ENCODE measurements around the gene ZNF346. TPM values are rescaled to one million over a fixed set of nuclear protein-coding genes. Genes with fewer than 3 reads are reported as not detected.
A peak's percentile ranks its signal among the peaks of the same experiment; 100 is the strongest.

The ZNF346 gene
- total and polyA plus RNA-seq, 2 of the 13 experiments (the other 11 are each of a cell fraction or from before 2014, with no cell fraction given): 8.6 to 19.4 TPM

DNA sequence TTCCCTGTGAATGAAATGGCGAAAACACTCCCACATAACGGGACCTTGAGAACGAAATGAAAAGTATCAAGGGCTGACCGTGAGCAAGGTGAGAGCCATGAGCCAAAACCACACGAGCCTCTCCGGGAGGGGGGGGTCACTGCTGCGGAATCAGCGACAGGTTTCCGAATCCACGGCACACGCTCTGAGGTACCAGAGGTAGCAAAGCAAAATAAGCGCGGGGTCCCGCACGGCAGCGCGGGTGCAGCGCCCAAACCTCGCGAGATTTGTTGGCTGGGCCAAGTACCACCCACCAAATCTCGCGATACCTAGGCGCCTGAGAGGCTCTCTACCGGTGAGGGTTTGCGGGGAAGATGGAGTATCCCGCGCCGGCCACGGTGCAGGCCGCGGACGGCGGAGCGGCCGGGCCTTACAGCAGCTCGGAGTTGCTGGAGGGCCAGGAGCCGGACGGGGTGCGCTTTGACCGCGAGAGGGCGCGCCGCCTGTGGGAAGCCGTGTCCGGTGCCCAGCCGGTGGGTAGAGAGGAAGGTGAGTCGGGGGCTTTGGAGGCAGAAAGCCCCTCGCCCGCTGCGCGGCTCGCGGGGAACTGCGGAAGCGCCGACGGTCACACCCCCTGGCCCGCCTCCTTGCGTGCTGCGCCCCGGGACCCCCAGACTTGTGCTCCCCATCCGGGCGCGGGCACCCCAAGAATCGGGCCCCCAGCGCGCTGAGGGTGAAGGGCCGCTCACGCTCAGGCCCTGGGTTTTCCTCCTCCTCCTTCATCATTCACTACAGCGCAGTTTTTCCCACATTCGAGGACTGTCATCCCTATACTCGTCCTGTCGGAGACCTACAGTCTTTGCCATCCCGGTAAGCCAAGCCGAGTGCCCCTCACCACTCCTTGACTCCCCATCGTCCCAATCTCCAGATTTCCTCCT lies at the start of gene ZNF346 (continued):
- TF ChIP-seq, protein P1, sequence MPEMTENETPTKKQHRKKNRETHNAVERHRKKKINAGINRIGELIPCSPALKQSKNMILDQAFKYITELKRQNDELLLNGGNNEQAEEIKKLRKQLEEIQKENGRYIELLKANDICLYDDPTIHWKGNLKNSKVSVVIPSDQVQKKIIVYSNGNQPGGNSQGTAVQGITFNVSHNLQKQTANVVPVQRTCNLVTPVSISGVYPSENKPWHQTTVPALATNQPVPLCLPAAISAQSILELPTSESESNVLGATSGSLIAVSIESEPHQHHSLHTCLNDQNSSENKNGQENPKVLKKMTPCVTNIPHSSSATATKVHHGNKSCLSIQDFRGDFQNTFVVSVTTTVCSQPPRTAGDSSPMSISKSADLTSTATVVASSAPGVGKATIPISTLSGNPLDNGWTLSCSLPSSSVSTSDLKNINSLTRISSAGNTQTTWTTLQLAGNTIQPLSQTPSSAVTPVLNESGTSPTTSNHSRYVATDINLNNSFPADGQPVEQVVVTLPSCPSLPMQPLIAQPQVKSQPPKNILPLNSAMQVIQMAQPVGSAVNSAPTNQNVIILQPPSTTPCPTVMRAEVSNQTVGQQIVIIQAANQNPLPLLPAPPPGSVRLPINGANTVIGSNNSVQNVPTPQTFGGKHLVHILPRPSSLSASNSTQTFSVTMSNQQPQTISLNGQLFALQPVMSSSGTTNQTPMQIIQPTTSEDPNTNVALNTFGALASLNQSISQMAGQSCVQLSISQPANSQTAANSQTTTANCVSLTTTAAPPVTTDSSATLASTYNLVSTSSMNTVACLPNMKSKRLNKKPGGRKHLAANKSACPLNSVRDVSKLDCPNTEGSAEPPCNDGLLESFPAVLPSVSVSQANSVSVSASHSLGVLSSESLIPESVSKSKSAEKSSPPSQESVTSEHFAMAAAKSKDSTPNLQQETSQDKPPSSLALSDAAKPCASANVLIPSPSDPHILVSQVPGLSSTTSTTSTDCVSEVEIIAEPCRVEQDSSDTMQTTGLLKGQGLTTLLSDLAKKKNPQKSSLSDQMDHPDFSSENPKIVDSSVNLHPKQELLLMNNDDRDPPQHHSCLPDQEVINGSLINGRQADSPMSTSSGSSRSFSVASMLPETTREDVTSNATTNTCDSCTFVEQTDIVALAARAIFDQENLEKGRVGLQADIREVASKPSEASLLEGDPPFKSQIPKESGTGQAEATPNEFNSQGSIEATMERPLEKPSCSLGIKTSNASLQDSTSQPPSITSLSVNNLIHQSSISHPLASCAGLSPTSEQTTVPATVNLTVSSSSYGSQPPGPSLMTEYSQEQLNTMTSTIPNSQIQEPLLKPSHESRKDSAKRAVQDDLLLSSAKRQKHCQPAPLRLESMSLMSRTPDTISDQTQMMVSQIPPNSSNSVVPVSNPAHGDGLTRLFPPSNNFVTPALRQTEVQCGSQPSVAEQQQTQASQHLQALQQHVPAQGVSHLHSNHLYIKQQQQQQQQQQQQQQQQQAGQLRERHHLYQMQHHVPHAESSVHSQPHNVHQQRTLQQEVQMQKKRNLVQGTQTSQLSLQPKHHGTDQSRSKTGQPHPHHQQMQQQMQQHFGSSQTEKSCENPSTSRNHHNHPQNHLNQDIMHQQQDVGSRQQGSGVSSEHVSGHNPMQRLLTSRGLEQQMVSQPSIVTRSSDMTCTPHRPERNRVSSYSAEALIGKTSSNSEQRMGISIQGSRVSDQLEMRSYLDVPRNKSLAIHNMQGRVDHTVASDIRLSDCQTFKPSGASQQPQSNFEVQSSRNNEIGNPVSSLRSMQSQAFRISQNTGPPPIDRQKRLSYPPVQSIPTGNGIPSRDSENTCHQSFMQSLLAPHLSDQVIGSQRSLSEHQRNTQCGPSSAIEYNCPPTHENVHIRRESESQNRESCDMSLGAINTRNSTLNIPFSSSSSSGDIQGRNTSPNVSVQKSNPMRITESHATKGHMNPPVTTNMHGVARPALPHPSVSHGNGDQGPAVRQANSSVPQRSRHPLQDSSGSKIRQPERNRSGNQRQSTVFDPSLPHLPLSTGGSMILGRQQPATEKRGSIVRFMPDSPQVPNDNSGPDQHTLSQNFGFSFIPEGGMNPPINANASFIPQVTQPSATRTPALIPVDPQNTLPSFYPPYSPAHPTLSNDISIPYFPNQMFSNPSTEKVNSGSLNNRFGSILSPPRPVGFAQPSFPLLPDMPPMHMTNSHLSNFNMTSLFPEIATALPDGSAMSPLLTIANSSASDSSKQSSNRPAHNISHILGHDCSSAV (CRISPR knock-in tag; IDR thresholded peaks at IDR 0.05; ENCODE audit: borderline replicate concordance): no peak
- TF ChIP-seq, protein P2, sequence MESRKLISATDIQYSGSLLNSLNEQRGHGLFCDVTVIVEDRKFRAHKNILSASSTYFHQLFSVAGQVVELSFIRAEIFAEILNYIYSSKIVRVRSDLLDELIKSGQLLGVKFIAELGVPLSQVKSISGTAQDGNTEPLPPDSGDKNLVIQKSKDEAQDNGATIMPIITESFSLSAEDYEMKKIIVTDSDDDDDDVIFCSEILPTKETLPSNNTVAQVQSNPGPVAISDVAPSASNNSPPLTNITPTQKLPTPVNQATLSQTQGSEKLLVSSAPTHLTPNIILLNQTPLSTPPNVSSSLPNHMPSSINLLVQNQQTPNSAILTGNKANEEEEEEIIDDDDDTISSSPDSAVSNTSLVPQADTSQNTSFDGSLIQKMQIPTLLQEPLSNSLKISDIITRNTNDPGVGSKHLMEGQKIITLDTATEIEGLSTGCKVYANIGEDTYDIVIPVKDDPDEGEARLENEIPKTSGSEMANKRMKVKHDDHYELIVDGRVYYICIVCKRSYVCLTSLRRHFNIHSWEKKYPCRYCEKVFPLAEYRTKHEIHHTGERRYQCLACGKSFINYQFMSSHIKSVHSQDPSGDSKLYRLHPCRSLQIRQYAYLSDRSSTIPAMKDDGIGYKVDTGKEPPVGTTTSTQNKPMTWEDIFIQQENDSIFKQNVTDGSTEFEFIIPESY (CRISPR knock-in tag; IDR thresholded peaks at IDR 0.05): no peak
- no peak for TF ChIP-seq ZC3H4 (CRISPR knock-in tag; IDR thresholded peaks at IDR 0.05; ENCODE audit: borderline replicate concordance)
- TF ChIP-seq THYN1 (CRISPR knock-in tag; IDR thresholded peaks at IDR 0.05; ENCODE audit: borderline replicate concordance, low read depth): no peak
- TF ChIP-seq MATR3 (CRISPR knock-in tag; IDR thresholded peaks at IDR 0.05): no peak
- TF ChIP-seq, protein P3, sequence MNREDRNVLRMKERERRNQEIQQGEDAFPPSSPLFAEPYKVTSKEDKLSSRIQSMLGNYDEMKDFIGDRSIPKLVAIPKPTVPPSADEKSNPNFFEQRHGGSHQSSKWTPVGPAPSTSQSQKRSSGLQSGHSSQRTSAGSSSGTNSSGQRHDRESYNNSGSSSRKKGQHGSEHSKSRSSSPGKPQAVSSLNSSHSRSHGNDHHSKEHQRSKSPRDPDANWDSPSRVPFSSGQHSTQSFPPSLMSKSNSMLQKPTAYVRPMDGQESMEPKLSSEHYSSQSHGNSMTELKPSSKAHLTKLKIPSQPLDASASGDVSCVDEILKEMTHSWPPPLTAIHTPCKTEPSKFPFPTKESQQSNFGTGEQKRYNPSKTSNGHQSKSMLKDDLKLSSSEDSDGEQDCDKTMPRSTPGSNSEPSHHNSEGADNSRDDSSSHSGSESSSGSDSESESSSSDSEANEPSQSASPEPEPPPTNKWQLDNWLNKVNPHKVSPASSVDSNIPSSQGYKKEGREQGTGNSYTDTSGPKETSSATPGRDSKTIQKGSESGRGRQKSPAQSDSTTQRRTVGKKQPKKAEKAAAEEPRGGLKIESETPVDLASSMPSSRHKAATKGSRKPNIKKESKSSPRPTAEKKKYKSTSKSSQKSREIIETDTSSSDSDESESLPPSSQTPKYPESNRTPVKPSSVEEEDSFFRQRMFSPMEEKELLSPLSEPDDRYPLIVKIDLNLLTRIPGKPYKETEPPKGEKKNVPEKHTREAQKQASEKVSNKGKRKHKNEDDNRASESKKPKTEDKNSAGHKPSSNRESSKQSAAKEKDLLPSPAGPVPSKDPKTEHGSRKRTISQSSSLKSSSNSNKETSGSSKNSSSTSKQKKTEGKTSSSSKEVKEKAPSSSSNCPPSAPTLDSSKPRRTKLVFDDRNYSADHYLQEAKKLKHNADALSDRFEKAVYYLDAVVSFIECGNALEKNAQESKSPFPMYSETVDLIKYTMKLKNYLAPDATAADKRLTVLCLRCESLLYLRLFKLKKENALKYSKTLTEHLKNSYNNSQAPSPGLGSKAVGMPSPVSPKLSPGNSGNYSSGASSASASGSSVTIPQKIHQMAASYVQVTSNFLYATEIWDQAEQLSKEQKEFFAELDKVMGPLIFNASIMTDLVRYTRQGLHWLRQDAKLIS (CRISPR knock-in tag; IDR thresholded peaks at IDR 0.05): no peak
- TF ChIP-seq ZNF205 (CRISPR knock-in tag; IDR thresholded peaks at IDR 0.05): no peak
- TF ChIP-seq FLYWCH1 (CRISPR knock-in tag; IDR thresholded peaks at IDR 0.05): 0 out of 2 replicates have a peak, but pooled peaks have one; percentile 52
- no peak for TF ChIP-seq FOXK2 (IDR thresholded peaks at IDR 0.05)
- no peak for TF ChIP-seq ZNF282 (IDR thresholded peaks at IDR 0.05; ENCODE audit: partially characterized antibody)
- no peak for TF ChIP-seq EEA1 (CRISPR knock-in tag; IDR thresholded peaks at IDR 0.05; ENCODE audit: borderline replicate concordance)
- TF ChIP-seq, protein P4, sequence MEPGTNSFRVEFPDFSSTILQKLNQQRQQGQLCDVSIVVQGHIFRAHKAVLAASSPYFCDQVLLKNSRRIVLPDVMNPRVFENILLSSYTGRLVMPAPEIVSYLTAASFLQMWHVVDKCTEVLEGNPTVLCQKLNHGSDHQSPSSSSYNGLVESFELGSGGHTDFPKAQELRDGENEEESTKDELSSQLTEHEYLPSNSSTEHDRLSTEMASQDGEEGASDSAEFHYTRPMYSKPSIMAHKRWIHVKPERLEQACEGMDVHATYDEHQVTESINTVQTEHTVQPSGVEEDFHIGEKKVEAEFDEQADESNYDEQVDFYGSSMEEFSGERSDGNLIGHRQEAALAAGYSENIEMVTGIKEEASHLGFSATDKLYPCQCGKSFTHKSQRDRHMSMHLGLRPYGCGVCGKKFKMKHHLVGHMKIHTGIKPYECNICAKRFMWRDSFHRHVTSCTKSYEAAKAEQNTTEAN (CRISPR knock-in tag; conservative IDR thresholded peaks at IDR 0.05): 0 out of 2 replicates have a peak, but pooled peaks have one; percentile 39
- no peak; the same call in 1 of the 2 replicates for TF ChIP-seq CBFB (CRISPR knock-in tag; IDR thresholded peaks at IDR 0.05)
